Activated CD8-positive, alpha-beta memory T cell treated with anti-CD3 and anti-CD28 coated beads for 48 hours (primary cell): ENCODE measurements around the gene MME.

Experiments used
- DNase-seq, 3 experiments: peaks; one replicate each; pipeline ENCODE4 v3.0.0-alpha.2; 2020; ENCODE audit warnings: low read depth in 2 of 3, low spot score in 2 of 3

The MME gene

DNA sequence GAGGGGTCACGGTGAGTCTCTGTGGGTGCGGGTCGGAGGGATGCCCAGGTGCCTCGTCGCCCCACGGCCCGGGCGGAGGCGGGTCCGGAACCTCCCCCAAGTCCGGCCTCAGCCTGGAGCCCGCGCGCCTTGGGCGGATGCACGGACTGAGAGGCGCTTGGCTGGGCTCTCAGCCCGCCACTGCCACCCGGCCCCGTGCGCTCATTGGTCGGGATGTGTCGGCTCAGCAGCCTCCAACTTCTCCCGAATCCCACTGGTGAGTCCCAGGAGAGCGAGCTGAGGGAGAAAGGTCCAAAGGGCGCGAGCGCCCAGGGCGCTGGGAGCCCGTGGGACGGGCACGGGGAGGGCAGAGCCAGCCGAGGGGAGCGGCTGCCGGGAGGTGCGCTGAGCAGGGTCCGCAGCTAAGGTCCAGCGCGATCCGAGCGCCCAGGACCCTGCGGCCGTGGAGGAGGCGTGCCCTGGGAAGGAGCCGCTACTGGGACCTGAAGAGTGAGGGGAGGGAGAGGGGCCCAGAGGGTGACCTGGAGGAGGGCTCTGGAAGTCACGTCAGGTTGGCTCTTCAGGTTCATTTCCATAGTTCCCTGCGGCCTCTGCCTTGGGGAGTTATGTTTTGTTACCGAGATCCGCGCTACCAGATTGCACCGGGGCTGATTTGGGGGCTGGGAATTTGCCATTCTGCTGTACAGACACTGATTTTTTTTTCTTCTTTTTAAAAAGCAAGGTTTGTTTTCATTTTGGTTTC lies at the start of gene MME:
Gene MME (plus strand): TSS at position 574 of the 742 bp plus-strand sequence. CDS start 3,849 bp downstream, outside the sequence.
- DNase-seq = no peak

DNA sequence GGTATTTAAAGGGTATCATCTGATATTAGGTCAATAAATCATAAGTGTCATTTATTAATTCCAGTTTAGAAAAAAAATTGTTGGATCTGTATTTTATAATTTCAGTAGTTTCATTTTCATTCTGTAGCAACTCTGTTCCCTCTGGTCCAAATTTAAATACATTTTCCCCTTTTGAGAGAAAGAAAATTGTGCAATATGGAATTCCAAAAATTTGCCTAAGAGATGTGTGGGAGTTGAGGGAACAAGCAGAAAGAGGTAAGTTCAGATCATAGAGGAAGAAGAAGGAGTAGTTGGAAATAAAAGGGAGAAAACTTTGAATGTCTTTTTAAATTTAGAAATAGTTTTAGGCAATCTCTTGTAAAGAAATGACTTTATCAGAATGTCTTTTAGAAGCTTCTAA lies 48.9 kb upstream of the MME start:
- no peak for DNase-seq

- DNase-seq = no peak
These were observed 47.2 kb upstream of the MME start for GRCh38 chr3:155032918-155033317.

DNA sequence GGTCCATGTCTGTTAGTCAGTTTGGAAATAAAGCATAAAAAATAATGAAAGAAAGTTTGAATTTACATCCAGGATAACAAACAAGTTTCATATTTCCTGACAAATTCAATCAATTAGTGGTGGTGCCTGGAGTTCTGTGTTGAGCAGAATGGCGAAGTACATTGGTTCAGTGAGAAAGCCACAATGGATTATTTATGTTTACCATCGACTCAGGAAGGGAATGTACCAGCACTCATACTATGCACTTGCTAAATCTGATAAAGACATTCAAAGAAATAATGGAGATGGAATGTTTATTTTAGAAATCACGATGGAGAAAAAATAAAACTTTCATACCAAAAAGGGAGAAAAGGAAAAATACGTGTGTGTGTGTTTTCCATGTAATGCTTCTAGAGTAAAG lies 45.3 kb upstream of the MME start:
- no peak for DNase-seq

DNA sequence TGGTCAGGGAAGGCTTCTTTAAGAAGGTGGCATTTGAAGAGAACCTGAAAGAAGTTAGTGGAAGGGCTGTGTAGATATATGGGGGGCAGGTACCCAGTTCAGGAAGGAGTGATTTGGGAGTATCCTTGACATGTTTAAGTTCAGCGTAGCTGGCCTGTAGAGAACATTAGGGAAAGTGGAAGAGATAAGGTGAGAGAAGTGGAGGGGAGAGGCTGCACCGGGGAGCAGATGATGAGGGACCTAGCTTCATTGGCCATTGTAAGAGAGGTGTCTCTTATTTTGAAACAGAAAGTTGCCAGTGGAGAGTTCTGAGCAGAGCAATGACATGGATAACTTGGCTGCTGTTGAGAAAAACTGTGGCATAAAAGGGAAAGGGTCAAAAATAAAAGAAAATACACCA lies 44.6 kb upstream of the MME start:
- no peak for DNase-seq

- no peak for DNase-seq
These were observed 42.5 kb upstream of the MME start for GRCh38 chr3:155037508-155038202.

DNA sequence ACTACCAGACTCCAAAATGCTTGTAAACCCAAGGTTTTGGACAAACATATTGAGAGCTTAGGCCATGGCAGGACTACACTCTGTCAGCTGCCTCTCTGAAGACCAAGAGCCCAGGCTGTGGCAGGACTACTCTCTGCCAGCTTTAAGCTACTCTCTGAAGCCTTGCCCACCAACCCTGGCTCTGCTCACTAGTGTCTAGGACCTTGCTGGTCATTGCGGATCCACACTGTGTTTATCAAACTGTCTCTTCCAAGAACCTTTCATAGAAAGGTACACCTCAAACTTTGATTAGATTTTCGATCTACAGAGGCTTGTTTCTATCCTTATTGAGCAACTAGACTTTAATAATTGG lies 41.9 kb upstream of the MME start:
- DNase-seq = no peak

- no peak for DNase-seq
These were observed 33.2 kb upstream of the MME start for GRCh38 chr3:155046935-155047334.

DNA sequence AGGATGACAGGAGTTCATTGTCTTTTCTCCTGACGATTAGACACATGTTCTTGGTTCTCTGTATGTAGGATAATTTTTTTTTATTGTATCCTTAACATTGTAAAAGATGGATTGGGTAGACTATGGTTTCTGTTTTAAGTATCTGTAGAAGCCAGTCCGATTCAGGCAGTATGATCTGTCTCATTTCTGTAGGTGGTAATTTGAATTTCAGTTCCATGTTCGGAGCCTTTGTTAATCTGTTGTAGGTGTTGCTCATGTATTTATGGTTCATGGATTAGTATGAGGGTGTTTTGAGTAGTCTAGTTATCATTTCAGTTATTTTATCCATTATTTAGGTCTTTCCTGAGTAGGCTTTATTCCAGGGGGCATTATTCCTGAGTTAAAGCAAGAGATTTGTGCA lies 32.4 kb upstream of the MME start:
- DNase-seq = no peak

DNA sequence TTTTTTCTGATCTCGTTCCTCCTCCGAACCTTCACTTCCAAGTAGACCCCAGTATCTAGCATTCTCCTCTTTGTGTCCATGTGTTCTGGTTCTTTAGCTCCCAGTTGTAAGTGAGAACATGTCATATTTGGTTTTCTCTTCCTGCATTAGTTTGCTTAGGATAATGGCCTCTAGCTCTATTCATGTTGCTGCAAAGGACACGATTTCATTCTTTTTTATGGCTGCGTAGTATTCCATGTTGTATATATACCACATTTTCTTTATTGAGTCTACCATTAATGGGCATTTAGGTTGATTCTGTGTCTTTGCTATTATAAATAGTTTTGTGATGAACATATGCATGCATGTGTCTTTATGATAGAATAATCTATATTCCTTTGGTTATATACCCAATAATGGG lies 30.2 kb upstream of the MME start:
- DNase-seq = no peak

DNA sequence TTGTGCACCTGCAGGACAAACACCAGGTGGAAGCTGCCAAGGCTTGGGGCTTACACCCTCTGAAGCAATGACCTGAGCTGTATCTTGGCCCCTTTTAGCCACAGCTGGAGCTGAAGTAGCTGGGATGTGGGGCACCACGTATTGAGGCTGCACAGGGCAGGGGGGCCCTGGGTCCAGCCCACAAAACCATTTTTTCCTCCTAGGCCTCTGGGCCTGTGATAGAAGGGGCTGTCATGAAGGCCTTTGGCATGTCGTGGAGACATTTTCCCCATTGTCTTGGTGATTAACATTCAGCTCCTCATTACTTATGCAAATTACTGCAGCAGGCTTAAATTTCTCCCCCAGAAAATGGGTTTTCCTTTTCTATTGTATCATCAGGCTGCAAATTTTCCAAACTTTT lies 27.6 kb upstream of the MME start:
- no peak for DNase-seq

DNA sequence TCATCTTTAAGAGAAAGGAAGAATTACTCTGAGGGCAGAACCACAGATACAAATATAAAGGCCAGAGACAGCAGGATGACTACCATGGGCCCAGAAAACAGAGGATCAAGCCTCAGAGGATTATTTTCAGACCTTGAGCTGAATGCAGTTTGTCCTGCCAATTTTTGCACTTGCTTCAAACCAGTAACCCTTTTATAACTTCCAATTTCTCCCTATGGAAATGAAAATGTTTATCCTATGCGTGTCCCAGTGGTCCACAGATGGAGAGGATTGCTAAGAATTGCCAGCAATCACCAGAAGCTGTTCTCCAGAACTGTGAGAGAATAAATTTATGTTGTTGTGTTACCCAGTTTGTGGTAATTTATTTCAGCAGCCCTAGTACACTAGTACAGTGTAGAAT lies 26.4 kb upstream of the MME start:
- no peak for DNase-seq

DNA sequence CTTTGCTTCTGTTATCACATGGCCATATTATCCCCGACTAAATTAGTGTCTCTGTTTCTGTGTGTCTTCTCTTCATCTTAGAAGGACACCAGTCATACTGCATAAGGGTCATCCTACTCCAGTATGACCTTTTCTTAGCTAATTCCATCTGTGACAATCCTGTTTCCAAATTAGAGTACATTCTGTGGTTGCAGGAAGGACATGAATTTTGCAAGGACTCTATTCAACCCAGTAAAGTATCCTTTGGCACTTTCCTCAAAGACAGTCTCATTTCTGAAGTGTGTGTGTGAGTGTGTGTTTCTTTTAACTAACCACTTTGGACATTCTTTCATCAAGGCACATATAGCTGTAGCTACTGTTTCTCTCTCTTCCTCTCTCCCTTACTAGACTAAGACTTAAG lies 15.2 kb upstream of the MME start:
- DNase-seq = no peak

- DNase-seq = no peak
These were observed 14.6 kb upstream of the MME start for GRCh38 chr3:155065537-155065936.

DNA sequence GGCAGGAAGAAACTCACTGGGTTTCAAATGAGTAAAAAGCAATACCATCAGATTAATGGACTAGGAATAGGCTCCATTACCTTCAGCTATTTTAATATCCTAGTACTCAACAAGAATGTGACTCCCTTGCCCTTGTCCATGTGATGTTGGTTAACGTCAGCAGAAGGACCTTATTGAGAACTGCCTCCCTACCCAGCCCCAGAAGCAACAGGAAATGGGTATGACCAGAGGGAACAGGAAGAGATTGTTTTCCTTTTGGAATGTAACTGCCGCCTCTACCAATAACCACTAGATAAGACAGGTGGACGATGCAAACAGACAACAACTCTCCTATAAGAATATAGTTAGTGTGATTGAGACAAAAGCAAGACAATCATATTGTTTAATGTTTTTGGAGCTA lies 10.4 kb upstream of the MME start:
- no peak for DNase-seq

- no peak for DNase-seq
These were observed 9.8 kb upstream of the MME start for GRCh38 chr3:155070316-155070715.

GRCh38 chr3:155070932-155071387 lies 9.2 kb upstream of the MME start:
- DNase-seq = no peak

DNA sequence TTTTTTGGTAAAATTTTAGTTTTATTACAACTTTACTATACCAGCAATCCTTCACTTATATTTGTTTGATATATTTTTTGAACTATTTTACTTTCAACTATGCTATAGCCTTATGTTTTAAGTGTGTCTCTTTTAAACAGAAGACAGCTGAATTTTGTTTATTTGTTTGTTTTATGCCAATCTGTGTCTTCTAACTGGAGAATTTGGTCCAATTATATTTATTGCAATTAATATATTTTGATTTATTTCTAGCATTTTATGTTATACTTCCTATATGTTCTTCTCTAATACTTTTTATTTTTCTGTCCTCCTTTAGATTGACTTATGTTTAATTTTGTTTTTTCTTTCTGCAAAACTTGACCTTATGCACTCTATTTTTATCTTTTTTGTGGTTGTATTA lies 4.9 kb upstream of the MME start:
- no peak for DNase-seq

GRCh38 chr3:155076888-155077287 lies 3.2 kb upstream of the MME start:
- no peak for DNase-seq

GRCh38 chr3:155078711-155079467 lies 1.2 kb upstream of the MME start:
- DNase-seq = no peak

GRCh38 chr3:155079468-155079745 lies 712 bp upstream of the MME start:
- no peak for DNase-seq

DNA sequence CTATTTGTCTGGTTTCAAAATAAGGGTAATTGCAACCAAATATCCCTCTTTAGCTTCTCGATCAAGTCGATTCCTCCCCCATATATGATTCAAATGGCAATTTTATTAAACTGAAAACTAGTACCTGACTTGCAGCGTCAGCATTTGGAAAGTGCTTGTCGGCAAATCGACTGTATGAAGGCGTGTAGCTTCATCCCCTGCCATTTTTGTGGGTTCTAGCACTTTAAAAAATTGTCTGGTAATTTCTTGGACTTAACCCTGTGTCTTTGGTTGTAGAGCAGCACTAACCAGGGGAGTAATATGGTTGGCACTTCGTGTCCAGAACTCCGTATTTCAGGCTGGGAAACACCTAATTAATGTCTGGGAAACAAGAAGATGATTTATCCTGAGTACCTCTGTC lies 573 bp downstream of the MME start:
- DNase-seq = no peak
